Calu3 (cell line): Measurements from ENCODE around the gene SMIM44. TPM values are rescaled to one million over a fixed set of nuclear protein-coding genes. Genes with fewer than 3 reads are reported as not detected.

Source experiments
- BruUV-seq: library from RNA; stranded (reverse); fragments of 400-500 nt; replicated peaks from 2 replicates; lab custom pipeline; 2021; lab: Mats Ljungman, UMichigan
- CTCF ChIA-PET: fragments of 300-600 bp; sonication (Branson Sonifier 250); formaldehyde crosslinking; loops from one replicate; lab custom pipeline; 2022; ENCODE audit warnings: antibody characterized with exemption; lab: Charles Lee
- DNase-seq: peaks from one replicate; pipeline ENCODE4 v3.0.0; 2022
- H3K27ac Mint-ChIP-seq: one replicate; pipeline ENCODE4 v1.8.0; 2022; ENCODE audit warnings: mixed read lengths; ENCODE audit not compliant: unreplicated experiment
- H3K27me3 Mint-ChIP-seq: one replicate; pipeline ENCODE4 v1.8.0; 2022; ENCODE audit warnings: mixed read lengths; ENCODE audit not compliant: unreplicated experiment
- H3K36me3 Mint-ChIP-seq: one replicate; pipeline ENCODE4 v1.8.0; 2022; ENCODE audit warnings: mild to moderate bottlenecking, moderate library complexity, mixed read lengths; ENCODE audit not compliant: insufficient read depth, unreplicated experiment
- H3K4me1 Mint-ChIP-seq: one replicate; pipeline ENCODE4 v1.8.0; 2022; ENCODE audit warnings: mild to moderate bottlenecking, low read depth, mixed read lengths; ENCODE audit not compliant: unreplicated experiment
- H3K4me3 Mint-ChIP-seq: one replicate; pipeline ENCODE4 v1.8.0; 2022; ENCODE audit warnings: mild to moderate bottlenecking, low read depth, moderate library complexity, mixed read lengths; ENCODE audit not compliant: unreplicated experiment
- H3K9me3 Mint-ChIP-seq: one replicate; pipeline ENCODE4 v1.8.0; 2022; ENCODE audit warnings: low read depth, mixed read lengths; ENCODE audit not compliant: unreplicated experiment
- CTCF ChIP-seq: fragments of 200-600 bp; IDR thresholded peaks from one replicate; pipeline ENCODE4 v1.8.0; 2022; ENCODE audit warnings: antibody characterized with exemption; ENCODE audit not compliant: unreplicated experiment
- intact Hi-C: fragments of 100-400 bp; cut with micrococcal nuclease; formaldehyde crosslinking; loops from one replicate; pipeline ENCODE4 v1.10.0; 2022; ENCODE audit not compliant: unreplicated experiment
- total RNA-seq: library from RNA; stranded (reverse); gene quantifications from 2 replicates; pipeline ENCODE4 v1.2.3, GENCODE V29; 2022

SMIM44 gene
- total RNA-seq, 1 experiment from 2014 or later, result not detected

DNA sequence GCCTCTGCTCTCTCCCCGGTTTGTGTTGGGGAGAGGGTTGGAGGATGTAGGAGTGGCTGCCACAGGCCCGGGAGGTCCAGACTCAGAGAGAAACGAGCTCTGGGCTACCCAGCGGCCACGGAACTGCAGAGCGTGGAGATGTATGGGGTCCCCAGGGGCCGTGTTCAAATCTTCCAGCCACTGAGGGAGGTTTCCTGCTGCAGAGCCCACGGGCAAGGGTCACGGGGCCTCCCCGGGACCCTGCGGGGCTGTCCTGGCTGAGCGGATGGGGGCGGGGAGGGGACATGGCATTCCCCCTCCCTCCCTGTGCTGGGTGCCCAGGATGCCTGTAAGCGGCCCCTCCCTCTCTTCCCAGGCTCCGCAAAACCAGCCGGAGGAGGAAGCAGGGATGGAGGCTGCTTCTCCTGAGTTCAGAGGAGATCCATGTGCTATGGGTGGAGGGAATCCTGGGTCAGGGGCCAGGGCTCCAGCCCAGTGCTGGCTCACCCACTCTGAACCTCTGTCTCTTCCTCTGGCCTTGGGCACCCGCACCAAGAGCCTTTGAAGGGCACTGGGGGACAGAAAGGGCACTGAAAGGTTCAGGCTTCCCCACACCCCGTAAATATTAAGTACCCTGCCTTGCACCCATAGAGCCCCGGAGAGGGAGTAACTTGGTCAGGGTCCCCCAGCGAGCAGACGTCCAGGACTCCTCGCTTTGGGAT is 25.6 kb downstream of the SMIM44 start:
- intact Hi-C loops, result no loop called here
- CTCF ChIA-PET, result no interaction called here
- no peak overlapping the region for H3K27ac Mint-ChIP-seq
- no peak for DNase-seq
- H3K4me3 Mint-ChIP-seq, result no peak overlapping the region
- no peaks in the 10 kb centered on the region for H3K4me1 Mint-ChIP-seq
- no peak for TF ChIP-seq CTCF
- no TSS peak for BruUV-seq
- H3K9me3 Mint-ChIP-seq, result no peaks in the 10 kb centered on the region
- H3K27me3 Mint-ChIP-seq, result no peaks in the 10 kb centered on the region
- peaks cover 23% of the 10 kb centered on the region for H3K36me3 Mint-ChIP-seq

GRCh38 chr19:3456925-3457527 is 26.2 kb downstream of the SMIM44 start:
- TF ChIP-seq CTCF, result no peak
- peaks cover 27% of the 10 kb centered on the region for H3K36me3 Mint-ChIP-seq

GRCh38 chr19:3455960-3456601 is 27.2 kb downstream of the SMIM44 start:
- Mint-ChIP-seq H3K27me3 (no peaks in the 10 kb centered on the region), H3K4me3 (no peak overlapping the region), H3K9me3 (no peaks in the 10 kb centered on the region), H3K36me3 (peaks cover 36% of the 10 kb centered on the region), H3K4me1 (peaks cover 3% of the 10 kb centered on the region), H3K27ac (no peak overlapping the region)
- no TSS peak for BruUV-seq
- no peak for DNase-seq
- no peak for TF ChIP-seq CTCF
- CTCF ChIA-PET, result no interaction called here
- intact Hi-C loops, result no loop called here

More at GRCh38 chr19:3456925-3457527, 26.2 kb downstream of the SMIM44 start:
- no peak for DNase-seq
- intact Hi-C loops, result no loop called here
- Mint-ChIP-seq H3K27ac (no peak overlapping the region), H3K9me3 (no peaks in the 10 kb centered on the region), H3K27me3 (no peaks in the 10 kb centered on the region), H3K4me1 (no peaks in the 10 kb centered on the region), H3K4me3 (no peak overlapping the region)
- BruUV-seq, result no TSS peak
- CTCF ChIA-PET, result no interaction called here

DNA sequence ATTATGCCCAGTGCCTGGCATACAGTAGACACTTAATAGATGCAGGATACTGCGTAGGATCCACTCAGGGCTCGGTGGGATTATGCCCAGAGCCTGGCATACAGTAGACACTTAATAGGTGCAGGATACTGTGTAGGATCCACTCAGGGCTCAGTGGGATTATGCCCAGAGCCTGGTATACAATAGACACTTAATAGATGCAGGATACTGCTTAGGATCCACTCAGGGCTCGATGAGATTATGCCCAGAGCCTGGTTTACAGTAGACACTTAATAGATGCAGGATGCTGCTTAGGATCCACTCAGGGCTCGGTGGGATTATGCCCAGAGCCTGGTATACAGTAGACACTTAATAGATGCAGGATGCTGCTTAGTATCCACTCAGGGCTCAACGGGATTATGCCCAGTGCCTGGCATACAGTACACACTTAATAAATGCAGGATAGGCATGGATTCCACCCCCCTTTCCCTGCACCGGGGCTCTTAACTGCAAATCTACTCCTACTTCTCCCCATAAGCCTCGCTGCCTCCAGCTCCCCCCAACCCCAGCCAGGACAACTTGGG is 27.8 kb downstream of the SMIM44 start:
- CTCF ChIA-PET, result no interaction called here
- TF ChIP-seq CTCF, result no peak
- H3K4me1 Mint-ChIP-seq, result peaks cover 8% of the 10 kb centered on the region
- H3K27ac Mint-ChIP-seq, result no peak overlapping the region
- BruUV-seq, result no TSS peak
- no peaks in the 10 kb centered on the region for H3K27me3 Mint-ChIP-seq
- H3K36me3 Mint-ChIP-seq, result peaks cover 42% of the 10 kb centered on the region
- no peak for DNase-seq
- intact Hi-C loops, result no loop called here
- H3K4me3 Mint-ChIP-seq, result no peak overlapping the region
- no peaks in the 10 kb centered on the region for H3K9me3 Mint-ChIP-seq
